NCI-H1930 (cell line): ENCODE measurements around the gene ERMARD.

Source experiments
- DNase-seq, 2 experiments: peaks; one replicate each; lab custom pipeline; 2025; lab: John Stamatoyannopoulos, UW

The ERMARD gene

GRCh38 chr6:169802790-169803189, 51.4 kb downstream of the ERMARD start:
- DNase-seq = no peak

- DNase-seq = no peak
These were observed 51.9 kb downstream of the ERMARD start for GRCh38 chr6:169803271-169803811.

- DNase-seq = no peak
These were observed 52.5 kb downstream of the ERMARD start for GRCh38 chr6:169803816-169804340.

- no peak for DNase-seq
These were observed 53.0 kb downstream of the ERMARD start for GRCh38 chr6:169804427-169804826.

- DNase-seq = no peak
These were observed 53.9 kb downstream of the ERMARD start for GRCh38 chr6:169805242-169805838.

- DNase-seq = no peak
These were observed 55.3 kb downstream of the ERMARD start for GRCh38 chr6:169806701-169807100.

- DNase-seq = no peak
These were observed 55.8 kb downstream of the ERMARD start for GRCh38 chr6:169807229-169807628.

- no peak for DNase-seq
These were observed 56.5 kb downstream of the ERMARD start for GRCh38 chr6:169807699-169808607.

- DNase-seq = no peak
These were observed 57.2 kb downstream of the ERMARD start for GRCh38 chr6:169808608-169808967.

GRCh38 chr6:169809386-169809785, 58.0 kb downstream of the ERMARD start:
- no peak for DNase-seq

GRCh38 chr6:169810066-169810989, 58.9 kb downstream of the ERMARD start:
- no peak for DNase-seq

GRCh38 chr6:169811072-169811471, 59.6 kb downstream of the ERMARD start:
- no peak for DNase-seq

- no peak for DNase-seq
These were observed 60.3 kb downstream of the ERMARD start for GRCh38 chr6:169811521-169812256.

GRCh38 chr6:169812257-169812644, 60.8 kb downstream of the ERMARD start:
- DNase-seq = no peak

GRCh38 chr6:169813969-169814368, 62.5 kb downstream of the ERMARD start:
- no peak for DNase-seq

- DNase-seq = no peak
These were observed 64.6 kb downstream of the ERMARD start for GRCh38 chr6:169816054-169816453.

GRCh38 chr6:169816975-169817374, 65.6 kb downstream of the ERMARD start:
- no peak for DNase-seq

- no peak for DNase-seq
These were observed 68.9 kb downstream of the ERMARD start for GRCh38 chr6:169820358-169820757.

GRCh38 chr6:169824021-169824420, 72.6 kb downstream of the ERMARD start:
- no peak for DNase-seq

GRCh38 chr6:169824848-169825557, 73.6 kb downstream of the ERMARD start:
- no peak for DNase-seq
